ENCODE measurements around the gene SLC7A10. TPM values are rescaled to one million over a fixed set of nuclear protein-coding genes. Genes with fewer than 3 reads are reported as not detected.

SLC7A10 gene
- total RNA-seq, 2 donors from 2014 or later = 0.58 to 4.0 TPM

DNA sequence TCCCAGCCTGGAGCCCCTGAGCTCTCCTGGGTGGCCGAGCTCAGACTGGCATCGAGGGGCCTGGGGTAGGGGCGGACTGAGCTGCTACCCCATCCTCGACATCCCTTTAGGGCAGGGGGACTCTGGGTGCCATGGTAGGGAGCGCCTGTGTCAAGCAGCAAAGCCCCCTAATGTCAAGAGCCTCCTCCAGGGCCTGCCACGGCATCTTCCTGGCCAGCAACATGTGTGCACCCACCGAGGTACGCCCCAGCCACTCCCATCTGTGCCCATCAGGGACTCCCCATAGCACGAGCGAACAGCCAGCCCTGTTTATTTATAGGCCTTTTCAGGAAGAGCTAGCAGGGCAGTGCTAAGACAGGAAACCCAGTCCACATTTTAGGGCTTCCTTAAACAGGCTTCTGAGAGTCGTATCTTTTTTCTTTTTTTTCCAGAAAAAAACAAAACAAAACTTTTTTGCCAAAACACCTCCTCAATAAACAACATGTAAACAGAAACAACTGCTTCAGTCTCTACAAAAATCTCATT is 17.2 kb downstream of the SLC7A10 start:
- no peak for DNase-seq
- intact Hi-C loops (cut with DNase I) = no loop called here
- ATAC-seq = no peak

GRCh38 chr19:33207903-33208302 is 17.7 kb downstream of the SLC7A10 start:
- no peak for ATAC-seq
- intact Hi-C loops (cut with DNase I) = no loop called here
- DNase-seq = no peak

DNA sequence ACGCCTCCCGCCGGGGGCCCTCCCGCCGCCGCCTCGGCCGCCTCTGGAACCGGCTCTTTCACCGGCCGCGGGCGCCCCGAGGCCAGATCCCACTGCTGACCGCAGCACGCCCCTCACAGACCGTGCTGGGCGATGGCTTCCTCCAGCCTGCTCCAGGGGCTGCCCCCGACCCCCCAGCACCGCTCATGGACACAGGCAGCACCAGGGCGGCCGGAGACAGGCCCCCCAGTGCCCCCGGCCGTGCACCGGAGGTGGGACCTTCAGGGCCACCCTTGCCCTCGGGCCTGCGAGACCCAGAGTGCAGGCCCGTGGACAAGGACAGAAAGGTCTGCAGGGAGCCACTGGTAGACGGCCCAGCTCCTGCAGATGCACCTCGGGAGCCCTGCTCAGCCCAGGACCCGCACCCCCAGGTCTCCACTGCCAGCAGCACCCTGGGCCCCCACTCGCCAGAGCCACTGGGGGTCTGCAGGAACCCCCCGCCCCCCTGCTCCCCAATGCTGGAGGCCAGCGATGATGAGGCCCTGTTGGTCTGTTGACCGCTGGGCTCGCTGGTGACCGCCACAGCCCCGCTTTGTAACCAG is 18.5 kb downstream of the SLC7A10 start:
- intact Hi-C loops (cut with DNase I) = no loop called here
- no peak for DNase-seq
- ATAC-seq = no peak

GRCh38 chr19:33206261-33207039 is 19.2 kb downstream of the SLC7A10 start:
- intact Hi-C loops (cut with DNase I) = no loop called here
- no peak for DNase-seq

DNA sequence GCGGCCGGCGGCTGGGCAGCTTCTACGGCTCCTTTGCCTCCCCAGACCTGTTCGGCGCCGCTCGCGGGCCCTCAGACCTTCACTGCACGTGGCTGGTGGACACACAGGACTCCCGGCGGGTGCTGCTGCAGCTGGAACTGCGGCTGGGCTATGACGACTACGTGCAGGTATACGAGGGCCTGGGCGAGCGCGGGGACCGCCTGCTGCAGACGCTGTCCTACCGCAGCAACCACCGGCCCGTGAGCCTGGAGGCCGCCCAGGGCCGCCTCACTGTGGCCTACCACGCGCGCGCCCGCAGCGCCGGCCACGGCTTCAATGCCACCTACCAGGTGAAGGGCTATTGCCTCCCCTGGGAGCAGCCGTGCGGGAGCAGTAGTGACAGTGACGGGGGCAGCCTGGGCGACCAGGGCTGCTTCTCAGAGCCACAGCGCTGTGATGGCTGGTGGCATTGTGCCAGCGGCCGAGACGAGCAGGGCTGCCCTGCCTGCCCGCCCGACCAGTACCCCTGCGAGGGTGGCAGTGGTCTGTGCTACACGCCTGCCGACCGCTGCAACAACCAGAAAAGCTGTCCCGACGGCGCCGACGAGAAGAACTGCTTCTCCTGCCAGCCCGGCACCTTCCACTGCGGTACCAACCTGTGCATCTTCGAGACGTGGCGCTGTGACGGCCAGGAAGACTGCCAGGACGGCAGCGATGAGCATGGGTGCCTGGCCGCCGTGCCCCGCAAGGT is 20.0 kb downstream of the SLC7A10 start:
- intact Hi-C loops (cut with DNase I) = no loop called here
- DNase-seq = no peak
- ATAC-seq = no peak

More at GRCh38 chr19:33206261-33207039, 19.2 kb downstream of the SLC7A10 start:
- no peak for ATAC-seq

GRCh38 chr19:33205110-33205509 is 20.5 kb downstream of the SLC7A10 start:
- ATAC-seq = no peak
- intact Hi-C loops (cut with DNase I) = no loop called here
- no peak for DNase-seq

DNA sequence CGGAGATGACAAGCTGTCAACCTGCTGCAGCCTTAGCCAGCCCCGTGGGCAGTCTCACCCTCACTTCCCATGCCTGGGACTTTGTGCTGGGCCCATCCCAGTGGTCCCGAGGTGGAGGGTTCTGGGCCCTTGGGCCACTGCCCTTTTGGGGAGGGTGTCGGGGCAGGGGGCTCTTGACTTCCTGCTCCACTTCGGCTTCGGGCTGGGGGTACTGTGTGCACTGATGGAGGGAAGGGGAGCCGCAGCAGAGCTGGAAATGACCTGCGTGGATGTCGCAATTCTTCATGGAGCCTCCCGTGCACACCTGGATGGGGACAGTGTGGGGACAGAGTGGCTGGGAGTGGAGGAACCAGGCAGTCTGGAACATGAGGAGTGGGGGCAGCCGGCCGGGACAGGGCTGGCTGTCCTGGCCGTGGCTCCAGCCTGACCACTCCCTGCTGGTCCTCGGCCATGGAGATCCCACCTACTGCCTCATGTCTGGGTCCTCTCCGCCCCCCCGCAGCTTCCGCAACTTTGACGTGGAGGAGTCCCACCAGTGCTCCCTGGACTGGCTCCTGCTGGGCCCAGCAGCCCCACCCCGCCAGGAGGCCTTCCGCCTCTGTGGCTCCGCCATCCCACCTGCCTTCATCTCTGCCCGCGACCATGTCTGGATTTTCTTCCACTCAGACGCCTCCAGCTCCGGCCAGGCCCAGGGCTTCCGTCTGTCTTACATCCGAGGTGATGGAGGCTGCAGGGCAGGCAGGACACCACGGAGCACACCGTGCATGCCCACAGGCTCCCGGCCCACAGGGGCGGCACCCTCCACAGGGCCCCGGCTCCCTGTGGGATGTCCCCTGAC is 21.3 kb downstream of the SLC7A10 start:
- intact Hi-C loops (cut with DNase I) = no loop called here
- DNase-seq (no peak), ATAC-seq (no peak)

DNA sequence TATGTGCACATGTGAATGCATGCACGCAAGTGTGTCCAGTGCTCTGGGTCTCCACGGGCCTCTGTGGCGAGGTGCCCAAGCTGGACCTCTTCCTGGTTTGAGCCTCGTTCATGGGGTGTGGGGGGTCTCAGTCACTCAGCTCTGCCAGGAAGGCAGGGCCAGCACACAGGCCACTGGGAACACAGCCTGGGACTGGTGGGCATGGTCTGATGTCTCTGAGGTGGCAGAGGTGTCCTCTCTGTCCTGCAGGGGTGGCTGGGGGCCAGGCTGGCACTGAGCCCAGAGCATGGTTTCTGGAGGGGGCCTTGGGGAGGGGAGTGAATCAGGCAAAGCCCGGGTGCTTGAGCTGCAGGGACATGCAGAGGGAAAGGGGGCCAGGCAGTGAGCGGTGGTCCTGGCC is 22.1 kb downstream of the SLC7A10 start:
- no peak for DNase-seq

DNA sequence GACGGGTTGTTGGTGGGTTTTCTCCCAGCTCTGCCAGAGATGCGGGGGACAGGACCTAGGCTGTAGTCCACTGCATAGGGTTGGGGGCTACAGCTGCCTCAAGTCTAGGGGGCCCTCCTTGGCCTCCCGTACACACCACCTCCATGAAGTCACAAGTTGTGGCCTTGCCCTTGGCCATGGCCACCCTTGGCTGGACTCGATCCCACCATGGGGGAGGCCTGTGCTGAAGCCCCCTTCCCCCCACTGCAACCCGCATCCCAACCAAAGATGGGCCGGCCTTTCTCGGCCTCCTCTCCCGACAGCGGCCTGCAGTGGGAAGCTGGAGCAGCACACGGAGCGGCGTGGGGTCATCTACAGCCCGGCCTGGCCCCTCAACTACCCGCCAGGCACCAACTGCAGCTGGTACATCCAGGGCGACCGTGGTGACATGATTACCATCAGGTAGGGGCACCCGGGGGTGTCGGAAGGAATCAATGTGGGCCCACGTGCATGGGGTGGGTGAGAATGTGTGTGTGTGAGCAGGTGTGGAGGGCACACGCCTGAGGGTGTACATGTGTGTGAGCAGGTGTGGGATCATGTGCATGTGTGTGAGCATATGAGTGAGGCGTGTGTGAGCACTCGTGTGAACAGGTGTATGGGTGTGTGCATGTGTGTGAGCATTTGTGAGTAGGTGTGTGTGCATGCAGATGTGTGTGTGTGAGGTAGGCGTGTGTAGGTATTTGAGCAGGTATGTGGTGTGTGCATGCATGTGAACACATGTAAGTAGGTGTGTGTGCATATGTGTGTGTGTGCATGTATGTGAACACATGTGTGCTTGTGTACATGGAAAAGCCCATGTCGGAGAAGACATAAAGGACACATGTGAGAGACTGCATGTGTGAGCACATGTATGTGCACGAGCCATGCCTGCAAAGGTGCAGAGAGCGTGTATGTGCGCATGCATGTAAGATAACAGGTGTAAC is 22.8 kb downstream of the SLC7A10 start:
- intact Hi-C loops (cut with DNase I) = no loop called here
- DNase-seq (no peak), ATAC-seq (no peak)

More for the DNA sequence above, 22.1 kb downstream of the SLC7A10 start:
- no peak for ATAC-seq
- intact Hi-C loops (cut with DNase I) = no loop called here

DNA sequence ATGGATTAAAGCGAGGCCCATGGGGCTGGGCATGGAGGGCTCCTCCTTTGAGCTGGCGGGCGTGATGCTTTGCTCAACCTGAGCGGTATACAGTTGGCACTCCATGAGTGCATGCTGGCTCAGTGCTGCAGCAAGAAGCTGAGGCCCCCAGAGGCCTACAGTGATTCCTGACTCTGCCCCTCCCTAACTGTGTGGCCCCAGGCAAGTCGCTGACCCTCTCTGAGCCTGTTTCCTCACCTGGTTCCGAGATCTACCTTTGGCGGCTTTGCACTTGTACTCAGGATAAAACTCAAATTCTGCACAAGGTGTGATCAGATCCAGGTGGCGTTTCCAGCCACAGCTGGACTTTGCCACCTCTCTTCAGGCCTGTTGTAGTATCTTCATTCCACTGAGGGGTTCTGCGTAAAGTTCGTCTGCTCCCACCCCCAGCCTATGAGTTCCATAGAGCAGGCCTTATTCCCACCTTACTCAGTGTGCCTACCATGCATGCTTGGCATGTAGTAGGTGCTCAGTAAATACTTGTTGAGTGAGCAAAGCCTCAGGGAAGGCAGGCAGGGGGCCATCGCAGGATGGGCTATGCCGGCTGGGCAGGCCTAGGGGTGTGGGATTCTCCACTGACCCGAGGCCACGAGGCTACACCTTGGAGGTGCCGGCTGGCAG is 23.6 kb downstream of the SLC7A10 start:
- intact Hi-C loops (cut with DNase I) = no loop called here
- DNase-seq (no peak), ATAC-seq (no peak)

GRCh38 chr19:33201473-33201872 is 24.2 kb downstream of the SLC7A10 start:
- no peak for ATAC-seq
- DNase-seq = no peak
- intact Hi-C loops (cut with DNase I) = no loop called here

GRCh38 chr19:33199441-33200265 is 26.0 kb downstream of the SLC7A10 start:
- ATAC-seq (no peak), DNase-seq (no peak)
- intact Hi-C loops (cut with DNase I) = no loop called here

DNA sequence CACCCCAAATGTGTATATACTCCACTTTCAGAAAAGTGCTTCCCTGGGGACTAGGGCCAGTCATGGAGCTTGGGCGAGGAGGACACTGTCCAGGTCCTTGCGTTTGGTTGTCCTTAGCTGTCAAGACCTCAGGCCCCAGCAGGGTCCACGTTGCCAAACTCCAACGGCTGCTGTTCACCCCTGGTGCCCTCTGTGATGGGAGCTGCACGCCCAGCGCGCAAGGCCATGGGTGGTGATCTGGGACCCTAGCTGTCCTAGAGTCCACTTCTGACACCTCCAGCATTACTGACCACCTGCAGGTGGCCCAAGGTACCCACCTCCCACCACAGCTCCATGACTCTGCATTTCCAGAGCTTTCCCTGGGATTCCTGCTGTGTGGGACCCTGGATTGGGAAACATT is 27.5 kb downstream of the SLC7A10 start:
- ATAC-seq (no peak), DNase-seq (no peak)
- intact Hi-C loops (cut with DNase I) = no loop called here

DNA sequence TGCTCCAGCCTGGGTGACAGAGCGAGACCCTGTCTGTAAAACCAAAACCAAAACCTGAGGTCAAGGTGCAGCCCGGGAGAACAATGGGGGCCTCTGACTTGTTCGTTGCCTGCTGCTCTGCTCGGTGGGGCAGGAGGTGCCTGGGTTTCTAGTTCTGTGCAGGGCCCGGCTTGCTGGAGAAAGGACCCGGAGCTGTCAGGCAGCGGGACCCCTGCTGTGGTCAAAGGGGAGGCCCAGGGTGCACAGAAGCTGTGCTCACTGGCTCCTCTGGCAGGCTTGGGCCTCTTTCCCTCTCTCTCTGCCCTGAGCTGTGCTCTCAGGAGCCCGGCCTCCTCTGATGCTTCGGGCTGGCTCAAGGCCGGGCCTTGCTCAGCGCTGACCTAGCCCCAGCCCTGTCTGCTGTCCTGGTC is 28.1 kb downstream of the SLC7A10 start:
- no peak for DNase-seq
- intact Hi-C loops (cut with DNase I) = no loop called here
- ATAC-seq = no peak

DNA sequence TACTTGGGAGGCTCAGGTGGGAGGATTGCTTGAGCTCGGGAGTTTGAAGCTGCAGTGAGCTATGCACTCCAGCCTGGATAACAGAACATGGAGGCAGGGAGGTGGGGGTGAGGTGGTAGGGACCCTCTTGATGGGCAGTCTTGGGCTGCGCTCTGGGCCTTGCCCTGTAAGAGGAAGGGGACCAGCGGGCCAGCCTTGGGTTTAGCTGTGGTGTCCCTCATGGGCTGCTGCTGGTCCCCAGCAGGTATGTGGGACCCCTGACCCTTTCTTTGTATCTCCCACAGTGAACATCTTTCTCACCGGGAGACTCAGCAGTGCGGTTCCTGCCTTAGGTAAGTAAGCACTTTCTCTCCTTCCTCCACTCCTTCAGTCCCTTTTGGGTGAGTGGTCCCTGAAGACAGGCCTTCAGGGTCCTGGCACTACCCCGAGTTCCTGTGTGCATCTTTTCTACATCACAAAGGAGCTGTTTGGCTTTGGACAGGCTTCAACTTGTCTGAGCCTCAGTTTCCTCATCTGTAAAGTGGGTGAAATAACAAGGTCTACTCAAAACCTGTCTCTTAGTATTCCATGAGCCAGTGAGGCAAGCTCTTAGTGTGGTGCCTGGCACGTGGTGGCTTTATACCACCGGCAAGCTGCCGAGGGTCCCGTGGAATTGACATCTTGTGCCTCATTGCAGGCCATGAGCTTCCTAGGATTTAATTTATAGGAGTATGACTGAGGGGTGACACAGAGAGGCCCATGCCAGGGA is 29.0 kb downstream of the SLC7A10 start:
- intact Hi-C loops (cut with DNase I) = no loop called here

More for the DNA sequence above, 29.0 kb downstream of the SLC7A10 start:
- DNase-seq (no peak), ATAC-seq (no peak)
